Activated CD8-positive, alpha-beta memory T cell treated with anti-CD3 and anti-CD28 coated beads for 36 hours (primary cell): ENCODE results near the gene ABLIM2. TPM values are rescaled to one million over a fixed set of nuclear protein-coding genes. Genes with fewer than 3 reads are reported as not detected.

Source experiments
- CTCF ChIA-PET: fragments of 350-600 bp; sonication (Branson Sonifier 250); formaldehyde crosslinking; loops from one replicate; lab custom pipeline; 2021; ENCODE audit warnings: antibody characterized with exemption; lab: Charles Lee
- POLR2A ChIA-PET: fragments of 350-600 bp; sonication (Branson Sonifier 250); formaldehyde crosslinking; loops from one replicate; lab custom pipeline; 2021; ENCODE audit warnings: antibody characterized with exemption; lab: Charles Lee
- total RNA-seq, 2 experiments: library from RNA; stranded (reverse); gene quantifications; one replicate each; pipeline ENCODE4 v1.2.3, GENCODE V29; 2021

The ABLIM2 gene
- total RNA-seq, 2 experiments from 2014 or later = 0.32 to 0.63 TPM

DNA sequence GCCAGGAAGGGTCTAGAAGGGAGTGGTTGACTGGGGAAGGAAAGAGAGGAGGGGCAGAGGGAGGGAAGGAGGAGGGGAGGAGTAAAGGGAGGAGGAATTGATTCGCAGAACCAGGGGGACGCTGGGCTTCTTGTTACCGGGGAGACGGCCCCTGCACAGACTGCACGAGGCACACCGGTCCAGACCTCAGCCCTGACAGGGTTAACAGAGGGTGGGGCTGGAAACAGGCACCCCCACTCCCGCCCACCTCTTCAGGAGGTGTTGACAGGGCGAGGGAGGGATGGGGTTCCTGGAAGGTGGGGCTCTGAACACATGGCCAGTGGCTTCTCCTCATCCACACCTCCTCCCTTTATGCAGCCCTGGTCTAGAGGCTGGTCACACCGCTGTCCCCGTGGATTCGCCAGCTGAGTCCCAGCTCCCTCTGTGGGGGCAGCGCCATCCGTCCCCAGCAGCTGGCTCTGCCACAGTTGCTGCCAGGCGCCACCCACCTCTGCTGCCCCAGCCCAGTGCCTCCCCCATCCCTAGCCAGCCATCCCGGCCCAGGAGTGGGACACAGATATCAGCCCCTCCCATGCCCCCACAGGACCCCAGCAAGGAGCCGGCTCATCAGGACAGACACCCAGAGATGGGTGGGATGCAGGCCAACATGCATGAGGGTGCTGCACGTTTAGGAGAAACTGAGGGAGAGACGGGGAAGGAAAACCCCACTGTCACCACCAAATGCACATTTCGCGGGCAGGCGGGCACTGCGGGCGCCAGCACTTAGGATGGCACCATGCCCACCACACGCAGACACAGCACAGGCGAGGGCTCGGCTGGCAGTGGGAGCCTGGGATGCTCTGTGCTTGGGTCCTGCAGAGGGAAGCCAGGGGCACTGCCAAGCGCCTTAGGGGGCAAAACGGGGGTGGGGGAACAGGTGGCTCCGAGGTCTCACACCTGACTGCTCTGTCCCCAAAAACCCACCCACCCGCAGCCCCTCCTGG is 87.6 kb downstream of the ABLIM2 start:
- POLR2A ChIA-PET = no interaction called here
- CTCF ChIA-PET = no interaction called here

DNA sequence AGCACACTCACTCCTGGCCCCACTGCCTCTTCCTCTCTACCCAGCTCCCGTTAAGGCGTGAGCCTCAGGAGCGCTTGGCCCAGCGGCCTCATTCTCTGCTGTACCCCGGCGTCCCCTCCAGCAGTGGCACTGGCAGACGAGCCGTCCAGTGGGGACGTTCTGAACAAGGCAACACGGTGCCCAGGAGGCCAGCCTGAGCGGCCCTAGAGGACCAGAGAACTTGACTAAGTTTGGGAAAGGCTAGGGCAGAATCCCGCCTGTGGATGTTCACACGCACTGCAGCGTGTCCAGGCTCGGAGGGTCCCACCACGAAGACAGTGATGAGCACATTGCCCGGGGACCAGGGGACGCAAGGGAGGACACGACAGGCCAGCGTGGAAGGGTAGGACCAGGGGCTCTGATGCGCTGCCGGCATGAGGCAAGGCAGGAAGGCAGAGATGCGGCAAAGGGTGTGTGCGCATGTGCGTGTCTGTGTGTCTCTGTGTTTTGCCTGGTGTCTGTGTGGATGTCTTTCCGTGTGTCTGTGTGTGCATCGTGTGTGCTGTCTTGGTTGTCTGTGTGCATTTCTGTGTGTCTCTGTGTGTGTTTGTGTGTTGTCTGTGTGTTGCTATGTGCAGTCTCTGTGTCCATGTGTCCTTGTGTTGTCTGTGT is 89.4 kb downstream of the ABLIM2 start:
- ChIA-PET CTCF (no interaction called here), POLR2A (no interaction called here)

DNA sequence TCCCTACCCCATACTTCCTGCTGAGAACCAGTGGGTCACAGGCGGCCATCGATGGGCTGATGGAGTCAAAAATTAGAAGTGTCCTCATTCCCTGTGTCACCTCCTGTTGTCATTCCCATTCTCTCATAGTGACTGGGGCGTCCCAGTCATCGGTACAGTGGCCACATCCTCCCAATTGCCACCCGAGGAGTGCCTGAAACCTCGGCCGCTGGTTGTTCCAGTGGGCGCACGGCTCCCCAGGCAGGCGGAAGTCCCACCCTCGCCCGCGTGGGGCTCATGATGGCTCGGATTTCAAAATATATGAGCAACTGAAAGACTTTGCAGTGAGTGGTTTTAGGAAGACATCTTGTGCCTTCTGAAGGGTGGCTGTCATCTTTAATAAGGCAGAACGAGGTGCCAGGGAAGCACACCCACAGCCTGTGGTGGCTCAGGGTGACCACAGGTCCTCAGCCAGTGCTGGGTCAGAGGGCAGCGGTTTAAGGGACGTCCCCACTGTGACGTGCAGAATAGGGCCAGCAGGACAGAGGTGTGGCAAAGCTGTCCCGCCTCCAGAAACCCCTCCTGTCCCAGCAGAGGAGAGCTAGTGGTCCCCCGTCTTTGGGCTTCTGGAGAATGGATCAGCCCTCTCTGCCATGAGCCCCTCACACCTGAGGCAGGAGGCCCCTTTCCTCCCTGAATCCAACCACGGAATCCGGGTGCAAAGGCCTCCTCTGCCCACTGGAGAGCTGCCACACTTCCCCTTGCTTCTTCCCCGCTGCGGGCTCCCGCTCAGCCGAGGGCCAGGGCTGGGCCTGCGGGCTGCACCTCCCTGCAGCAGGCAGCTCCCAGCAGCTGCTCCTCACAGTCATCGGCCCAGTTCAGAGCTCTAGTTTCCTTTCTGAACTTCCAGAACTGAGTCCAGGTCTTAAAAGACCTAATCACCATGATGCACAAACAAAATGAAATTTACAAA is 90.4 kb downstream of the ABLIM2 start:
- ChIA-PET POLR2A (no interaction called here), CTCF (no interaction called here)

DNA sequence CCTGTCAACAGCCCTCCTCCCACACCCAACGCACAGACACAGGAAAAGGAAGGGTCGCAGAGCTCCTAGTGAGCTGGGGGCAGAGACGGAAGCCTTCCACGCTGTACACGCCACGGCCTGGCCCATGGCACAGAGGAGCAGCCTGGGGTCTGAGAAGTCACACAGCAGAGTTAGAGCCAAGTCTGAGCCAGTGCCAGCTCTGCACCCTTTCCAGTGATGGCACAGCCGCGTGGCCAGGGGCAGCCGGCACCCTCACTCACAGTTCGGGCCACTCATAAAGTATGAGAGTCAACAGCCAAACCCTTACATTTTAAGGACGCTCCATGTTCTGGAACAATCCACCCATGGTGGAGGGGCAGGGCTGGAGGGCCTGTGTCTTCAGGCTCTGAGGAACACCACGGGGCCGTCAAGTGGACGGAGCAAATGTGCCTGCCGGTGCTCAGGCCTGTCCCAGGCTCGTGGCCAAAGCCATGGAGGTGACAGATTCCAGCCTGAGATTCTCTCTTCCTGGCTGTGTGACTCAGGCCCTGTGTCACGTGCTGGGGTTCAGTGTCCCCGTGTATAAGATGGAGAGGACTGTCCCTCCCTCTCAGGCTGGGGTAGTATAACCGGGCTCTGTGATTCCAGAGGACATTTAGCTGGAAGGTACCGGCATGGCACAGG is 91.2 kb downstream of the ABLIM2 start:
- ChIA-PET POLR2A (no interaction called here), CTCF (no interaction called here)

DNA sequence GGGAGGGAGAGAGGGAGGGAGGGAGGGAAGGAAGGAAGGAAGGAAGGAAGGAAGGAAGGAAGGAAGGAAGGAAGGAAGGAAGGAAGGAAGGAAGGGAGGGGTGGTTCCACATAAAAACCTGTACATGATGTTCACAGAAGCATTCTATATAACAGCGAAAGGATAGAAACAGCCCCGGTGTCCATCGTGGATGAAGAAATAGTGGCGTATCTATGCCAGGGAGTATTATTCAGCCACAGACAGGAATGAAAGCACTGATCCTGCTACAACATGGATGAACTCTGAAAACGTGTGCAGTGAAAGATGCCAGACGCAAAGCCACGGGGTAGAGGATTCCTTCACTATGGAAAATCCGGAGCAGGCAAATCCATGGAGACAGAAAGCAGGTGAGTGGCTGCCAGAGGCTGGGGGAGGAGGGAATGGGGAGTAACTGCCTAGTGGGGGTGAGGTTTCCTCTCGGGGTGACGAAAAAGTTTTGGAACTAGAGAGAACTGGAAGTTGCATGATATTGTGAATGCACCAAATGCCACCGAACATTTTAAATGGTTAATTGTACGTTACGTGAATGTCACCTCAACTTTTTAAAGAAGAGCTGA is 92.2 kb downstream of the ABLIM2 start:
- ChIA-PET POLR2A (no interaction called here), CTCF (no interaction called here)

DNA sequence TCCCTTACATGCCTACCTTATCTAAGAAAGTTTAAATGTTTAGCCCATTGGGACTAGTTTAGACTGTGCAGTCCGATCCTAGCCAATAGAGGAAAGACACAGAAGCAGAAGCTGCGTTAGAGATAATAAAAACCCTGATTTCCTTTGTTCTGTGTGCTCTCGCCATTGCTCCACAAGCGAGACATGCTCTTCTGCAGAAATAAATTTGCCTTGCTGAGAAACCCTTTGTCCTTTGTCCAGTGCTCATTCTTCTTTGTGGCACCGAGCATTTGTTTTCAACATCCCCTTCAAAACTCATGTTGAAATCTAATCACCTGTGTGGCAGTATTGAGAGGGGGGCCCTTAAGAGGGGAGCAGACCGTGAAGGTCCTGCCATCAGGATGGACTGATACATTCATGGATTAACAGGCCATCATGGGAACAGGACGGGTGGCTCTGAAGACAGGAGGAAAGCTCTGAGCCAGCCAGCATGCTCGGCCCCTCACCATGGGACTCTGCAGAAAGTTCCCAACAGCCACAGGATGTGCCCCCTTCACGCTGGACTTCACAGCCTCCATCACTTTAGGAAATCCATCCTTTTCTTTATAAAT is 94.5 kb downstream of the ABLIM2 start:
- ChIA-PET POLR2A (no interaction called here), CTCF (no interaction called here)

DNA sequence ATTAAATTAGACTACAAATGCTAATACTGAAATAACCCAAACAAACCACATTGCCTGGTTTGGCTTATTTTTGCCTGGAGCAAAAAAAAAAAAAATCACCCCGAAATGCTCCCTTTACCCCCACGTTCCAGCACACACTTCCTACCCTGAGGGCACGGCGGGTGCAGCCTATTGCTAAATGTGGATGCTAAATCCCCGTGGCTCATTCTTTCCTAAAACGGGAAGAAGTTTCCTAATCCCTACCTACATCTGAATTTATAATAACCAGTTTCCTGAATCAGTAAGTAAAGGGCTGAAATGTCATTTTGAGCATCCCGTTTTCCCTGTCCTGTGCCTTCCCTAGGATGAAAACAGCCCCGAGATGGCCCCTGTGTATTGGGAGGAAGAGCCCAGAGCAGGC is 97.0 kb downstream of the ABLIM2 start:
- CTCF ChIA-PET = no interaction called here
- POLR2A ChIA-PET = no interaction called here

DNA sequence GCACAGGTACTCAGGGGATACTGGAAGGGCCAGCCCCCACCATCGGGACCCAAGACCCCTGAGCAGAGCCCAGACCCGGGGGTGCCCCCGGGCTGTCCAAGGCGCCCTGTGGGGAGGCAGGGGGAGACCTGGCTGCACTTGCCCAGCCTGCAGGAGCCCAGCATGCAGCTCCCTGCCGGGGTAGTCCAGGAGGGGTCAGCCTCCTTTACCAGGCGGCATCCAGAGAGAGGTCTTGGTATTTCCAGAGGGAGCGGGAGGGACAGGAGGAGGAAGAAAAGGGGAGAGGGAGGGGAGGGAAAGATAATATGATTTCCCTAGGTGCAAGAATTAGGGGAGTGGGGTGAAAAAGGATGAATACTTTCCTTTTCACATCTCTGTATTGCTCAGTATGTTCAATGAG is 97.5 kb downstream of the ABLIM2 start:
- CTCF ChIA-PET = no interaction called here
- POLR2A ChIA-PET = no interaction called here

DNA sequence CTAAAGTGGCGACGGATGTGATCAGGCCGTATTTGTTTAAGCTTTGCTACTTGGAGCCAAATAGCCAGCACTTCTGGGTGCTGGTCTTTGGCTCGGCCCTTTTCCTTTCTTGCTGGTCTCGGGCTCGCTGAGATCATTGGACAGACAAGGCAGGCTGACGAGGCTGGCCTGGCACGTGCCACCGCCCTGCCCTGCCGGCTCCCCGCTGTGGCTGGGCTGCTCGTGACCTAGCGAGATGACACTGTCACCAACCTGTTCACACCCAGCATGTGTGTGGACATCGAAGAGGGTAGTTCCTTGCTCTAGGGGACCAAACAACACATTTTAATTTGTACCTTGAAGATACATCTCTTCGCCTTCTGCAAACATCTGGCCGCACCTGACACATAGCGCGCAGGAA is 98.0 kb downstream of the ABLIM2 start:
- ChIA-PET CTCF (no interaction called here), POLR2A (no interaction called here)

DNA sequence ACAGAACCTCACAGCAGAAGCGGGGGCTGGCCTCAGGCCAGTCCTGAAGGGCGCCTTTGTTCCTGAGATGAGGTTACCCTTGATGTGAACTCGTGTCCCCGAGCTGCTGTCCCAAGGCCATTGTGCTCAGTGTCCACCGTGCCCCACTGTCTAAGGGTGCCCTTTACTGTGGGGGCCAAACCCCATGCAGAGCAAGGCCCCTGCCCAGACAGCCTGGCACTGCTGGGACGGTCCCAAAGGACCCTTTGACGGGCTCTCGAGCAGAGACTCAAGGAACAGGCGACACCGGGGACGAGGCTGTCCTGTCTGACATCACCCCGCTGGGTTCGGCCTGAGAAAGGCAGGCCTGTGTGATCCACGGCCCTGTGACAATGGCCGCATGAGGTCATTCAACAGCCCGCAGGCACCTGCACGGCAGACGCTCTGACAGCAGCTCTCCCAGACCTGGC is 100.6 kb downstream of the ABLIM2 start:
- POLR2A ChIA-PET = no interaction called here
- CTCF ChIA-PET = no interaction called here

DNA sequence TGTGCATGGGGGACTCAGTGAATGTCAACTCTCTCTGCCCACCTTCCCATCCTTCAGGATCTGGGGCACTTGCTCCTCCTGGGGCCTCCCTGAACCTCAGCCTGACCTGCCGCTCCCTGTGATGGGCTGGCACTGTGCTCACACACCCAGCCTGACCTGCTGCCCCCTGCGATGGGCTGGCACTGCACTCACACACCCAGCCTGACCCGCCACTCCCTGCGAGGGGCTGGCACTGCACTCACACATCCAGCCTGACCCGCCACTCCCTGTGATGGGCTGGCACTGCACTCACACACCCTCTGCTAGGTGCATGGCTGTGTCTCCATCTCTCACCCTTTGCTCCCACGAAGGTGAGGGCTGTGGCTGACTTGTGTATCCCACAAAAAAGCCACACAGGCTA is 103.4 kb downstream of the ABLIM2 start:
- POLR2A ChIA-PET = no interaction called here
- CTCF ChIA-PET = interaction anchor here (0.5 kb wide), 1 partner anchor 67 kb away, joined by 3 read pairs; no protein-coding TSS in a partner anchor

DNA sequence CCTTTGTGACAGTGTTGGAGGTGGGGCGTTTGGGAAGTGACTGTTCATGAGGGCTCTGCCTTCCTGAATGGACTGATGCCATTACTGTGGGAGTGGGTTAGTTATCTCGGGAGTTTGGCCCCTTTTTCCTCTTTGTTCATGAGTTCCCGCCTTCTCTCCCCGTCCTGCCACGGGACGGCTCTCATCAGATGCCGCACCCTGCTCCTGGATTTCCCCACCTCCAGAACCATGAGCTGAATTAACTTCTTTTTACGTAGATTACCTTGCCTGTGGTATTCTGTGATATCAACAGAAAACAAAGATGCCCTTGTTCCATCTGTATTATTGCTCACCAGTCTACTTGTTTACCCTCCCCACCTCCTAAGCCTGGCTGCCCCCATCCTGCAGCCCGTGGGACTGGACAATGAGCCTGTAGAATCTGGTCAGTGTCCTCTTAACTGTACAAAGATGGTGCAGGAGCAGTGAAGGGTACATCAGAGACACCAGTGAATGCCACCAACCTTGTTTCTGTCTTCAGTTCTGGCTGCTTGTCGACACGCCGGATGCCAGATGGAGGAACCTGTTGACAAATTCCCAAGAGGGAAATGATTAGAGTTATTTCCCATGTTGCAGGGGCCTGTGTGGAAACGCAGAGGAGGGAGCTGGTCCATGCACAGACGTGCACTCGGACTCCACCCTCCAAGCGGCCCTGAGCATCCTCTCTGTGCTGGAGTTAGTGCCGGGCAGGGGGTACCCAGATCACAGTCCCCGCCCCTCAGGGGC is 104.7 kb downstream of the ABLIM2 start:
- ChIA-PET POLR2A (no interaction called here), CTCF (no interaction called here)

DNA sequence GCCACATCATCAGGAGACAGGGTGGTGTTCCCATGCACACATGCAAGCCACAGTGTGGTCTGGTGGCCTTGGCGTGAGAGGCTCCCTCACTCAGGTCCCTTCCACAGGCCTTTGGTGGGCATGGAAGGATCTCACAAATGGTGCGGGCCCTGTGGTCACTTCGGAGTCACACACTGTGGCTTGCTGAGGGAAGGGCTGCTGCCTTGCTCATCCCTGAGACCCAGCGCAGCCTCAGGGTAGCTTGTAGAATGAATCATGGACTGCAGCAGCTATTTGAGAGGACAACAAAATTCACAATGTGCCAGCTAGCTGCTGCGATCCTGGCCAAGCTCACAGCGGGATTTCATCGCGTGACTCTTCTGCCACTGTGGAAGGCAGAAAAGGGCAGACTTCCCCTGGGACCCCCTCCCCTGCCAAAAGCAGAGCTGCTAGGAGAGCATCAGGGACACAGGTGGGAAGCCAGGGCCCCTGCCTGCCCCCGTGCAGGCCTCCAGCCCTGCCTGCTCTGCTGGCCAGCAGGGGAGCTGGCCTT is 106.4 kb downstream of the ABLIM2 start:
- CTCF ChIA-PET = no interaction called here
- POLR2A ChIA-PET = interaction anchor here (0.7 kb wide), 1 partner anchor 47 kb away, joined by 3 read pairs; no protein-coding TSS in a partner anchor

DNA sequence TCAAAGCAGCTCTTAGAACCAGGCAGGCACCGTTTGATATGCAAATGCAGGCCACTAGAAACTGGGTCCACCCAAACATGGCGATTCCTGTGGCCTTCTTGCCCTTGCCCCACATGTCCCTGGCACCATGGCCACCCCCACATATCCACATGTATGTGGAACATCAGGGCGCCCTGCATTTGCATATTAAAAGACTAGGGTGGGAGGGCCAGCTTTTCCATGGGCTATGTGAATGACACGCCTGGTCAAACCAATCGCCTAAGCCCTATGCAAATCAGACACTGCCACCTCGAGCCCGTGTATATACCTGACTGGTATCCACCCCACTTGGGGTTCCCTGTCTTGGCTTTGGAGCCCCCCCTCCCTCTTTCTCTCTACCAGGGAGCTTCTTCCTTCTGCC is 107.0 kb downstream of the ABLIM2 start:
- POLR2A ChIA-PET = no interaction called here
- CTCF ChIA-PET = no interaction called here

DNA sequence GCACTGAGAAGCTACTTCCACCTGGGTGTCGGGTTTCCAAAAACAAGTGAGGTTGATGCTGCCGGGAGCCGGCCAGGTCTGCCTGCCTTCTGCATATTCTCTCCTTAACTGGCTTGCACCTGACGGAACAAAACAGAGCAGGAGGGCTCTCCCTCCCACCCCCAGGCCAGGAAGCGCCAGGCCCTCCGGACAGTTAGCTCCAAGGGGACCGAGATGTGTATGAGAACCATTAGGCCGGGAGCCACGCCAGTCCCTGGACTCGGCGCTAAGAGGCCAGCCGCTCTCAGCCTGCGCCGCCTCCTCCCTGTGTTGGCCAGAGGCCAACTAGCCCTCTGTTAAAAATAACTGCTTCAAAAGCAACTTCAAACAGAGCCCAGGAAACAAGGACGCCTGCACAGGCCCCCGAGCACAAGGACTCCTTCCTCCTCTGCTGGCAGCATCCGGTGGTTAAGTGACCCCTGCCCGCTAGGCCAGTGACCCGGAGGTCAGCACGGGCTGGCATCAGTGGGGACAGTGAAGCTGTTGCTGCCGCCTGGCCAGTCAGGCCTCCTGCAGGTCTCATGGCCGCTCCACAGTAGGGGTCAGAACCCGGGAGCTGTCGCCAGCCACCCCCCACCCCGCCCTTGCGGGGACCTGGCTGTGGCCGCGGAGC is 107.9 kb downstream of the ABLIM2 start:
- POLR2A ChIA-PET = no interaction called here
- CTCF ChIA-PET = no interaction called here

DNA sequence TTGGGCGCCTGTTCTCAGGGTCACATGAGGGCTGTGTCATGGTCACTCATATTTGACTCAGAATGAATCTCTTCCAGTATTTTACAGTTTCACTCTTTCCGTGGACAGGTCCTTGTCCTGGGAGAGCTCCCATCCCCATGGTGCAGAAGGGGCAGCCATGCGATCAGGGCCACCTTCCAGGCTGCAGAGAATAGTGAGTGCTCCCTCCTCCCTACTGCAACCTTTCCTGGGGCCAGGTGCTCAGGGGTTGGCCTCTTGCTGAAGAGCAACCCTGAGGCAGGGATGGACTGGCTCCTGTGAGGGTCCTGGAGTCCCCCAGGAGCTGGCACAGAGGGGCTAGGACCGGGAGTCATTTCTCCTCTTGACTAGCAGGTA is 108.4 kb downstream of the ABLIM2 start:
- CTCF ChIA-PET = no interaction called here

More for the DNA sequence above, 108.4 kb downstream of the ABLIM2 start:
- POLR2A ChIA-PET = no interaction called here
